Sigmoid colon (tissue), 7 donors: Measurements from ENCODE around the gene RPL18. TPM values are rescaled to one million over a fixed set of nuclear protein-coding genes. Genes with fewer than 3 reads are reported as not detected.

Experiments
- DNase-seq: peaks from one replicate; pipeline ENCODE4 v3.0.0-alpha.2; 2019
- H3K27ac ChIP-seq, 4 donors: fragments of 200-600 bp; sonication (generic); one replicate each; pipeline ENCODE4 v1.5.1; 2016 to 2019; ENCODE audit warnings: mild to moderate bottlenecking in 1 of 4
- H3K27me3 ChIP-seq, 3 donors: fragments of 200-600 bp; sonication (generic); one replicate each; pipeline ENCODE4 v1.5.1; 2019; ENCODE audit warnings: mild to moderate bottlenecking in 1 of 3
- H3K36me3 ChIP-seq, 4 donors: fragments of 200-600 bp; sonication (generic); one replicate each; pipeline ENCODE4 v1.5.1; 2016 to 2019
- H3K4me1 ChIP-seq, 4 donors: fragments of 200-600 bp; sonication (generic); one replicate each; pipeline ENCODE4 v1.5.1; 2017 to 2019
- H3K4me3 ChIP-seq, 4 donors: fragments of 200-600 bp; sonication (generic); one replicate each; pipeline ENCODE4 v1.5.1; 2017 to 2019; ENCODE audit warnings: mild to moderate bottlenecking in 2 of 4, moderate library complexity in 1 of 4
- H3K9me3 ChIP-seq, 4 donors: fragments of 200-600 bp in 3 of 4; sonication (generic) in 3 of 4; one replicate each; pipeline versions ENCODE4 v1.5.1 to v1.6.1; 2013 to 2019
- EP300 ChIP-seq, 4 donors: sonication (generic); formaldehyde crosslinking; IDR thresholded peaks; one replicate each; pipeline ENCODE4 v1.6.1; 2017; ENCODE audit warnings: antibody characterized with exemption in 4 of 4
- POLR2A ChIP-seq, 2 donors: fragments of 450-650 bp; IDR thresholded peaks; one replicate each; pipeline ENCODE4 v1.6.1; 2016; ENCODE audit warnings: antibody characterized with exemption in 2 of 2, mild to moderate bottlenecking in 2 of 2, moderate library complexity in 2 of 2
- POLR2AphosphoS5 ChIP-seq, 4 donors: sonication (generic); formaldehyde crosslinking; IDR thresholded peaks; one replicate each; pipeline ENCODE4 v1.6.1; 2017; ENCODE audit warnings: antibody characterized with exemption in 4 of 4
- WGBS, 2 donors: extraction: QIAGEN DNeasy Blood & Tissue Kit; methylation state at CpG; one replicate each; pipeline ENCODE4 v1.1.7; 2013; 5-methylcytosine and 5-hydroxymethylcytosine counted together
- intact Hi-C: fragments of 100-400 bp; cut with DNase I; formaldehyde crosslinking; loops from one replicate; pipeline ENCODE4 v1.15.1; 2023
- polyA plus RNA-seq, 3 donors: library from polyadenylated mRNA; stranded (reverse); fragments of 200-250 nt; gene quantifications; one replicate each; pipeline ENCODE4 v1.2.3, GENCODE V29; 2013
- total RNA-seq, 4 donors: library from RNA; depleted of rRNA; stranded (reverse); fragments of >200 nt; gene quantifications; one replicate each; pipeline ENCODE4 v1.1.0, GENCODE V29; 2016
- TF ChIP-seq, protein P1 (sequence below), 4 experiments: fragments of 450-650 bp in 3 of 4; fragments of 200-600 bp in 1 of 4; IDR thresholded peaks; one replicate each; pipeline ENCODE4 v1.5.1; 2016 to 2019; ENCODE audit warnings: antibody characterized with exemption in 4 of 4, mild to moderate bottlenecking in 3 of 4, moderate library complexity in 2 of 4
- donor health status: healthy with polysubstance abuse.
- donor health status: Bipolar disorder and iron deficiency.
- donor health status: healthy.

RPL18 gene
- total and polyA plus RNA-seq, 7 donors = 2,118 to 3,791 (median 2,808) TPM

- H3K27ac ChIP-seq = no peak overlapping the region
- WGBS, 2 donors = 89 to 97% methylated on average over 5 of the region's 5 CpGs
- H3K36me3 ChIP-seq = no peaks in the 10 kb centered on the region
- no peaks in the 10 kb centered on the region for H3K9me3 ChIP-seq
- intact Hi-C loops = no loop called here
- TF ChIP-seq POLR2AphosphoS5 (IDR thresholded peaks at IDR 0.05) = no peak
- no peak for TF ChIP-seq EP300 (IDR thresholded peaks at IDR 0.05)
- TF ChIP-seq POLR2A (IDR thresholded peaks at IDR 0.05) = no peak
- TF ChIP-seq, protein P1, sequence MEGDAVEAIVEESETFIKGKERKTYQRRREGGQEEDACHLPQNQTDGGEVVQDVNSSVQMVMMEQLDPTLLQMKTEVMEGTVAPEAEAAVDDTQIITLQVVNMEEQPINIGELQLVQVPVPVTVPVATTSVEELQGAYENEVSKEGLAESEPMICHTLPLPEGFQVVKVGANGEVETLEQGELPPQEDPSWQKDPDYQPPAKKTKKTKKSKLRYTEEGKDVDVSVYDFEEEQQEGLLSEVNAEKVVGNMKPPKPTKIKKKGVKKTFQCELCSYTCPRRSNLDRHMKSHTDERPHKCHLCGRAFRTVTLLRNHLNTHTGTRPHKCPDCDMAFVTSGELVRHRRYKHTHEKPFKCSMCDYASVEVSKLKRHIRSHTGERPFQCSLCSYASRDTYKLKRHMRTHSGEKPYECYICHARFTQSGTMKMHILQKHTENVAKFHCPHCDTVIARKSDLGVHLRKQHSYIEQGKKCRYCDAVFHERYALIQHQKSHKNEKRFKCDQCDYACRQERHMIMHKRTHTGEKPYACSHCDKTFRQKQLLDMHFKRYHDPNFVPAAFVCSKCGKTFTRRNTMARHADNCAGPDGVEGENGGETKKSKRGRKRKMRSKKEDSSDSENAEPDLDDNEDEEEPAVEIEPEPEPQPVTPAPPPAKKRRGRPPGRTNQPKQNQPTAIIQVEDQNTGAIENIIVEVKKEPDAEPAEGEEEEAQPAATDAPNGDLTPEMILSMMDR (IDR thresholded peaks at IDR 0.05) = no peak
- peaks cover 0 to 35% (median 26%) of the 10 kb centered on the region in 4 donors for H3K4me1 ChIP-seq
- DNase-seq = no peak
- no peak overlapping the region for H3K4me3 ChIP-seq
- H3K27me3 ChIP-seq = no peaks in the 10 kb centered on the region
These were observed 23.9 kb upstream of the RPL18 start for GRCh38 chr19:48642862-48643261.

- H3K27ac ChIP-seq = no peak overlapping the region
- no peaks in the 10 kb centered on the region for H3K27me3 ChIP-seq
- intact Hi-C loops = no loop called here
- no peak overlapping the region for H3K4me3 ChIP-seq
- peaks cover 0 to 32% (median 28%) of the 10 kb centered on the region in 4 donors for H3K4me1 ChIP-seq
- H3K36me3 ChIP-seq = no peaks in the 10 kb centered on the region
- DNase-seq = no peak
- WGBS, 2 donors = 93% methylated on average over 2 of the region's 2 CpGs
- TF ChIP-seq POLR2AphosphoS5 (IDR thresholded peaks at IDR 0.05) (no peak), POLR2A (IDR thresholded peaks at IDR 0.05) (no peak), EP300 (IDR thresholded peaks at IDR 0.05) (no peak)
- TF ChIP-seq, protein P1 (IDR thresholded peaks at IDR 0.05) = no peak
- H3K9me3 ChIP-seq = no peaks in the 10 kb centered on the region
These were observed 22.9 kb upstream of the RPL18 start for GRCh38 chr19:48641850-48642249.

DNA sequence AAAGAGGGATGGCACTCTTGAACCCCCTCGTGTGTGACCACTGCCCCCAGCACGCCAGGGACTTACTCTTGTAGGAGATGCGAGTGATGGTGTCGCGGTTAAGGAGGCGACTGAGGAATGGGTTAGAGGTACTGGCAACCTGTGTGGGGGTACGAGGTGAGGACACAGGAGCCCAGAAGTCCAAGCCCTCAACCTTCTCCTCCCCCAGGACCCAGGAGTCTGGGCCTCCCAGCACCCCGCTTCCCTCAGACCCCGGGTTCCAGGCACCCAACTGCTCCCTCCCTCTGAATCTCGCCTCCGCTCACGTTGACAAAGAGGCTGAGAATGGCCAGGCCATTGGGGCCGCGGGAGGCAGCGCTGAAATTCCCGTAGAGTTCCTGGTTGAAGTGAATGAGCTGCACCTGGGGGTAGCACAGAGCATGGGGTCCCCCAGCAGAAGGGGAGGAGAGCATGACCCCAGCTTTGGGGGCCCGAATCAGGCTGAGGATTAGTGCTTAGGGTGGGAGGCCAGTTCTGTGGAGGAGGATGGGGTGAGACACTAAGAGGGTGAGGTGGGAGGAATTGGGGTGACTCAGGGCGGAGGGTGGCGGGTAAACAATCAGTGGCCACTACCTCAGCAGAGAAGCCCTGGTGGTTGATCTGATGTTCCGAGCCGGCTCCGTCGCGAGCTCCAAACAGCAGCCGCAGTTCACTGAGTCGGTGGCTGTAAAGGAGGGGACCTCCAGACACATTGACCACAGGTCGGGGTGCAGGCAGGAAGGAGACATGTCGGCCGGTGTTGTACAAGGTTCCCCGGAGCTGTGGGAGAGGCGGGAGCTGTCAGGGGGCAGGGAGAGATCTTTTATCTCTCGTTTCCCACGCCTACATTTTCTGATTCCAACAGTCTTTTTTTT is 20.8 kb upstream of the RPL18 start:
- 68 to 77% methylated on average over 33 of the region's 33 CpGs for WGBS, 2 donors
- H3K4me1 ChIP-seq = peaks cover 0 to 33% (median 23%) of the 10 kb centered on the region in 4 donors
- no peaks in the 10 kb centered on the region for H3K9me3 ChIP-seq
- intact Hi-C loops = loop anchor here (10.0 kb wide), 2 partner anchors 325 to 835 kb away; partner anchors contain the start of genes FLT3LG and FTL
- TF ChIP-seq, protein P1 (IDR thresholded peaks at IDR 0.05) = no peak
- TF ChIP-seq POLR2AphosphoS5 (IDR thresholded peaks at IDR 0.05) = no peak
- TF ChIP-seq EP300 (IDR thresholded peaks at IDR 0.05) = no peak
- no peak for TF ChIP-seq POLR2A (IDR thresholded peaks at IDR 0.05)
- DNase-seq = no peak
- H3K36me3 ChIP-seq = no peaks in the 10 kb centered on the region
- H3K27me3 ChIP-seq = no peaks in the 10 kb centered on the region
- H3K27ac ChIP-seq = peak overlapping the region in 3 of 4 donors; percentile 91 to 99 (median 93)
- no peak overlapping the region for H3K4me3 ChIP-seq

GRCh38 chr19:48638831-48639381 is 19.9 kb upstream of the RPL18 start:
- WGBS, 2 donors = 68 to 77% methylated on average over 16 of the region's 16 CpGs
- DNase-seq = no peak
- Histone ChIP-seq H3K4me1 (peaks cover 0 to 36% (median 23%) of the 10 kb centered on the region in 4 donors), H3K4me3 (peak overlapping the region in 3 of 4 donors; percentile 61 to 89 (median 66)), H3K36me3 (no peaks in the 10 kb centered on the region), H3K27me3 (no peaks in the 10 kb centered on the region), H3K9me3 (no peaks in the 10 kb centered on the region), H3K27ac (peak overlapping the region; percentile 91 to 99 (median 96))
- no peak for TF ChIP-seq POLR2AphosphoS5 (IDR thresholded peaks at IDR 0.05)
- no peak for TF ChIP-seq EP300 (IDR thresholded peaks at IDR 0.05)
- TF ChIP-seq, protein P1 (IDR thresholded peaks at IDR 0.05) = no peak
- no peak for TF ChIP-seq POLR2A (IDR thresholded peaks at IDR 0.05)
- intact Hi-C loops = loop anchor here (10.0 kb wide), 2 partner anchors 326 to 836 kb away; partner anchors contain the start of genes FLT3LG and FTL
